Trophoblast cell (in vitro differentiated cells and primary cell): ENCODE measurements around the gene IGF2R.
A peak's percentile ranks its signal among the peaks of the same experiment; 100 is the strongest.

ENCODE experiments used
- DNase-seq, 2 donors: peaks; one replicate each; pipeline ENCODE4 v3.0.0-alpha.2; 2016
- H2AFZ ChIP-seq: 2 replicates; pipeline ENCODE4 v1.6.1; 2013; ENCODE audit warnings: low read length, moderate library complexity, mild to moderate bottlenecking; ENCODE audit not compliant: insufficient read depth, poor library complexity
- H2AK5ac ChIP-seq: 2 replicates; pipeline ENCODE4 v1.6.1; 2013; ENCODE audit warnings: mild to moderate bottlenecking, low read length
- H2BK120ac ChIP-seq: 2 replicates; pipeline ENCODE4 v1.6.1; 2013; ENCODE audit warnings: low read length, mild to moderate bottlenecking, moderate library complexity; ENCODE audit not compliant: insufficient read depth, poor library complexity
- H2BK12ac ChIP-seq: 2 replicates; pipeline ENCODE4 v1.6.1; 2013; ENCODE audit warnings: mild to moderate bottlenecking, low read length, moderate library complexity
- H2BK5ac ChIP-seq: 2 replicates; pipeline ENCODE4 v1.6.1; 2013; ENCODE audit warnings: low read length, low read depth, moderate library complexity, mild to moderate bottlenecking; ENCODE audit not compliant: poor library complexity
- H3K14ac ChIP-seq: 2 replicates; pipeline ENCODE4 v1.6.1; 2013; ENCODE audit warnings: mild to moderate bottlenecking, low read length
- H3K18ac ChIP-seq: 2 replicates; pipeline ENCODE4 v1.6.1; 2013; ENCODE audit warnings: mild to moderate bottlenecking, low read length
- H3K23ac ChIP-seq: 2 replicates; pipeline ENCODE4 v1.6.1; 2013; ENCODE audit warnings: low read length
- H3K27ac ChIP-seq: 2 replicates; pipeline ENCODE4 v1.5.1; 2013; ENCODE audit warnings: low read depth, mild to moderate bottlenecking, inconsistent platforms, low read length, moderate library complexity
- H3K27me3 ChIP-seq: 2 replicates; pipeline ENCODE4 v1.6.1; 2013; ENCODE audit warnings: inconsistent platforms, mild to moderate bottlenecking, low read length, moderate library complexity; ENCODE audit not compliant: insufficient read depth
- H3K36me3 ChIP-seq, 2 experiments: 1 replicate in 1 of 2; 2 replicates in 1 of 2; pipeline ENCODE4 v1.6.1; 2013; ENCODE audit warnings: low read length in 2 of 2, mild to moderate bottlenecking in 2 of 2, moderate library complexity in 1 of 2; ENCODE audit not compliant: insufficient read depth in 2 of 2, control insufficient read depth in 1 of 2
- H3K4ac ChIP-seq: 2 replicates; pipeline ENCODE4 v1.6.1; 2013; ENCODE audit warnings: low read depth, mild to moderate bottlenecking, low read length, moderate library complexity
- H3K4me1 ChIP-seq, 2 experiments: 1 replicate in 1 of 2; 2 replicates in 1 of 2; pipeline ENCODE4 v1.6.1; 2013; ENCODE audit warnings: low read length in 2 of 2, mild to moderate bottlenecking in 2 of 2, moderate library complexity in 1 of 2; ENCODE audit not compliant: insufficient read depth in 2 of 2, control insufficient read depth in 1 of 2
- H3K4me2 ChIP-seq: 2 replicates; pipeline ENCODE4 v1.6.1; 2013; ENCODE audit warnings: inconsistent platforms, mild to moderate bottlenecking, low read length, moderate library complexity
- H3K4me3 ChIP-seq: 2 replicates; pipeline ENCODE4 v1.5.1; 2013; ENCODE audit warnings: mild to moderate bottlenecking, low read depth, low read length, inconsistent platforms
- H3K79me1 ChIP-seq: one replicate; pipeline ENCODE4 v1.6.1; 2013; ENCODE audit warnings: low read length
- H3K79me2 ChIP-seq: 2 replicates; pipeline ENCODE4 v1.6.1; 2013; ENCODE audit warnings: low read length, mild to moderate bottlenecking; ENCODE audit not compliant: control insufficient read depth, insufficient read depth, poor library complexity
- H3K9ac ChIP-seq: 2 replicates; pipeline ENCODE4 v1.6.1; 2013; ENCODE audit warnings: mild to moderate bottlenecking, low read length
- H3K9me3 ChIP-seq: 2 replicates; pipeline ENCODE4 v1.6.1; 2013; ENCODE audit warnings: low read depth, mild to moderate bottlenecking, control low read depth, inconsistent platforms, low read length; ENCODE audit not compliant: insufficient read depth
- H4K12ac ChIP-seq: 2 replicates; pipeline ENCODE4 v1.6.1; 2013; ENCODE audit warnings: low read depth, mild to moderate bottlenecking, low read length, moderate library complexity
- H4K8ac ChIP-seq: 2 replicates; pipeline ENCODE4 v1.6.1; 2013; ENCODE audit warnings: low read depth, mild to moderate bottlenecking, low read length, moderate library complexity
- H4K91ac ChIP-seq: one replicate; pipeline ENCODE4 v1.6.1; 2013; ENCODE audit warnings: low read depth, mild to moderate bottlenecking, low read length, moderate library complexity
- WGBS: extraction: QIAGEN DNeasy Blood & Tissue Kit; methylation state at CpG from one replicate; pipeline ENCODE4 v1.1.7; 2013; ENCODE audit warnings: missing lambda C conversion rate; ENCODE audit not compliant: insufficient read length, insufficient coverage; ENCODE audit errors: extremely low coverage; 5-methylcytosine and 5-hydroxymethylcytosine counted together

IGF2R gene

DNA sequence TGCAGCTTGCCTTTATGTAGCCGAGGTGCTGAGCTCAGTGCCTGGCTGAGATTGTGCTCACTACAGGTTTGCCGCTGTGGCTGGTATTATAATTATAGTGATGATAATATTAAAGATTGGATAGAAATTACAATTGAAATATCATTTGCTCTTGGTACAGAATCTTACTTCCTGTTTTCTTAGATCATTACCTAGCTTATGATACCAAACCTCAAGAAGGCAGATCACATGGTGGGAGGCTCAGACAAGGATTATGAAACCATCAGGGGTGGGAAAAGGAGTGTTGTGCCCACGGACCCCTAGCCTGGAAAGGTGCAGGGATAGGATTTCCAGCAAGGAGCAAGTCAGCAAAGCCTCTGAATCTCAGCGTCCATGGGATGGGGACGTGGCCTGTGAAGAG, 70.6 kb downstream of the IGF2R start:
- H3K4me2 ChIP-seq = no peak overlapping the region
- H2BK12ac ChIP-seq = no peak overlapping the region
- H4K12ac ChIP-seq = no peak overlapping the region
- no peak overlapping the region for H2AFZ ChIP-seq
- H3K9ac ChIP-seq = no peak overlapping the region
- H3K4me1 ChIP-seq = no peaks in the 10 kb centered on the region
- no peak overlapping the region for H3K27ac ChIP-seq
- H3K4me3 ChIP-seq = no peak overlapping the region
- H3K27me3 ChIP-seq = no peaks in the 10 kb centered on the region
- no peak for DNase-seq
- H3K79me1 ChIP-seq = peaks cover 2% of the 10 kb centered on the region
- no peaks in the 10 kb centered on the region for H3K79me2 ChIP-seq
- no peak overlapping the region for H2BK5ac ChIP-seq
- no CpG with 5 or more reads among the region's 5 CpGs for WGBS
- H2BK120ac ChIP-seq = no peak overlapping the region
- H3K4ac ChIP-seq = no peak overlapping the region
- no peak overlapping the region for H2AK5ac ChIP-seq
- H4K8ac ChIP-seq = no peak overlapping the region
- H3K14ac ChIP-seq = no peak overlapping the region
- no peak overlapping the region for H3K18ac ChIP-seq
- H3K9me3 ChIP-seq = no peaks in the 10 kb centered on the region
- no peak overlapping the region for H4K91ac ChIP-seq
- H3K36me3 ChIP-seq = peaks cover 44 to 68% of the 10 kb centered on the region in 2 experiments
- no peak overlapping the region for H3K23ac ChIP-seq

DNA sequence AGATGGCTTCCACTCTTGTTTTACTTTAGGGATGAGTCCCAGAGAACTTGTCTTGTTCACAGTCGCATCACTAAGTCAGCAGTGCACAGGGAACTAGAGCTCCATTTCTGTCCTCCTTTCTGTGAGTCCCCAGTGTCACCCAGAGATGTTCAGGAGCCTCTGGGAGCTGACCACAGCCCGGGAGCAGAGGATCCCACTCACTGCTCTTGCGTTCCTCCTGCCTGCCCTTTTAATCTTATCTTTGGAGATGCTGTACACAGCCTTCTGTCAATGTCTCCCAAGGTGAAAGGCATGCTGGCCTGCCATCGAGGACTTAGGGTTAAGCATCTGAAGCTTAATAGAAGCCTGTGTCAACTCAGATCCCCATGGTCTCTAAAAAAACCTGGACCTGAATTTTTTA, 71.2 kb downstream of the IGF2R start:
- H3K27ac ChIP-seq = no peak overlapping the region
- no peak overlapping the region for H3K4ac ChIP-seq
- no peak overlapping the region for H3K14ac ChIP-seq
- H4K91ac ChIP-seq = no peak overlapping the region
- no peak for DNase-seq
- no peak overlapping the region for H3K4me3 ChIP-seq
- H3K18ac ChIP-seq = no peak overlapping the region
- no peak overlapping the region for H2BK120ac ChIP-seq
- H3K27me3 ChIP-seq = no peaks in the 10 kb centered on the region
- no peaks in the 10 kb centered on the region for H3K9me3 ChIP-seq
- no peak overlapping the region for H4K12ac ChIP-seq
- no peak overlapping the region for H3K9ac ChIP-seq
- peaks cover 2% of the 10 kb centered on the region for H3K79me1 ChIP-seq
- no peak overlapping the region for H4K8ac ChIP-seq
- H2BK12ac ChIP-seq = no peak overlapping the region
- no peak overlapping the region for H3K23ac ChIP-seq
- peaks cover 39 to 65% of the 10 kb centered on the region in 2 experiments for H3K36me3 ChIP-seq
- no peak overlapping the region for H3K4me2 ChIP-seq
- H2AFZ ChIP-seq = no peak overlapping the region
- H3K79me2 ChIP-seq = no peaks in the 10 kb centered on the region
- H2AK5ac ChIP-seq = no peak overlapping the region
- H3K4me1 ChIP-seq = no peaks in the 10 kb centered on the region
- H2BK5ac ChIP-seq = no peak overlapping the region
- no CpG with 5 or more reads among the region's 4 CpGs for WGBS

DNA sequence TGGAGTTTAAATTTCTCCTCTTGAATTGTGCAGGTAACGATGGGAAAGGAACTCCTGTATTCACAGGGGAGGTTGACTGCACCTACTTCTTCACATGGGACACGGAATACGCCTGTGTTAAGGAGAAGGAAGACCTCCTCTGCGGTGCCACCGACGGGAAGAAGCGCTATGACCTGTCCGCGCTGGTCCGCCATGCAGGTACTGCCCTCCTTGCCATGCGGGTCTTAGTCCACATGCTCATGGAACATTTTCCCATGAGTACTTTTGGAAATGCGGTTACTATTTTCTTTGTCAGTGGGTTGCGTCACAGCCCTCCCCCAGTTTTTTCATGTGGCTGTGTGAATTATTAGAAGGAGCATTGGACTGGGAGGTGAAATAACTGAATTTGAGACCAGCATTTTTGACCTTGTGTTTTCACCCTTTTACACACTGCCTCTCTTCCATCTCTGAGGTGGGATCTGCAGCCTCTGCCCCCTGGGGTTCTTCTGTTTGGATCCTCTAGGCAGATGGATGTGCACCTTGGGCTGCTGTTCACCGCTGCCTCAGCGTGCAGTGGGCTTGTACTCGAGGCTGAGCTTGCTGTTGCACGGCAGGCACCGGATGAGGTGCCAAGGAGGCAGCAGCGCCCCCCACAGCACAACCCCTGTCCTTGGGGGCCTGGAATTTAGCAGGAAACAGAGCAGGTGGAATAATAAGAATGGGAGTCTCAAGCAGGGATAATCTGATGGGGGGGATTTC, 71.8 kb downstream of the IGF2R start:
- Histone ChIP-seq H2BK5ac (no peak overlapping the region), H2AK5ac (no peak overlapping the region), H3K4me1 (no peaks in the 10 kb centered on the region), H3K79me2 (no peaks in the 10 kb centered on the region), H3K36me3 (peaks cover 34 to 63% of the 10 kb centered on the region in 2 experiments), H3K18ac (no peak overlapping the region), H3K23ac (no peak overlapping the region), H4K12ac (no peak overlapping the region), H3K9me3 (no peaks in the 10 kb centered on the region), H3K4me3 (no peak overlapping the region), H3K27ac (no peak overlapping the region), H3K9ac (no peak overlapping the region), H3K4ac (no peak overlapping the region), H2BK12ac (no peak overlapping the region), H3K27me3 (no peaks in the 10 kb centered on the region), H3K14ac (no peak overlapping the region), H2AFZ (no peak overlapping the region), H3K79me1 (peaks cover 2% of the 10 kb centered on the region), H4K8ac (no peak overlapping the region), H2BK120ac (no peak overlapping the region), H4K91ac (no peak overlapping the region), H3K4me2 (no peak overlapping the region)
- no peak for DNase-seq
- no CpG with 5 or more reads among the region's 19 CpGs for WGBS

DNA sequence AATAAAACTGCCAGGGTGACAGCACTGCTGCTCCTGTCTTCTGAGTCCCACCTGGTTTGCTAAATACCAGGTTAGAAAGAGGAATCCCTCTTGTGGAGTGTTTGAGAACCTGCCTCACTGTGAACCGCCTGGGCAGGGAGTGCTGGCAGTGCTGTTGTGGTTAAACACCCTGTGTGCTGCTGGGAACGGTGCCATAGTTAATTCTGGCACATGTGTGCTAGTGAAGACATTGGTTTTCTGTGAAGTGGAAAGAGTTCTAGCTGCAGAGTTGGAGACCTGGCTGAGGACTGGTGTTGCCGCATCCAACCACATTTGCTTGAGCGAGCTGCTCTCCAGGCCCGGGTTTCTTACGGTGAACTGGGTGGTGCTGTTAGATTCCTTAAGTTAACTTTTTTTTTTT, 72.7 kb downstream of the IGF2R start:
- Histone ChIP-seq H3K27me3 (no peaks in the 10 kb centered on the region), H3K4me2 (no peak overlapping the region), H4K12ac (no peak overlapping the region), H3K79me1 (peaks cover 2% of the 10 kb centered on the region), H2AK5ac (no peak overlapping the region), H3K9ac (no peak overlapping the region), H3K18ac (no peak overlapping the region), H3K79me2 (no peaks in the 10 kb centered on the region), H3K4me3 (no peak overlapping the region), H3K4me1 (no peaks in the 10 kb centered on the region), H3K27ac (no peak overlapping the region), H4K91ac (no peak overlapping the region), H2AFZ (no peak overlapping the region), H4K8ac (peak overlapping the region; percentile 35), H3K14ac (no peak overlapping the region), H3K23ac (no peak overlapping the region), H3K4ac (no peak overlapping the region), H2BK120ac (no peak overlapping the region), H2BK12ac (no peak overlapping the region), H3K9me3 (no peaks in the 10 kb centered on the region), H2BK5ac (no peak overlapping the region), H3K36me3 (peaks cover 31 to 59% of the 10 kb centered on the region in 2 experiments)
- no peak for DNase-seq
- WGBS = no CpG with 5 or more reads among the region's 6 CpGs
